Measurements from ENCODE around the gene HIVEP3.

DNA sequence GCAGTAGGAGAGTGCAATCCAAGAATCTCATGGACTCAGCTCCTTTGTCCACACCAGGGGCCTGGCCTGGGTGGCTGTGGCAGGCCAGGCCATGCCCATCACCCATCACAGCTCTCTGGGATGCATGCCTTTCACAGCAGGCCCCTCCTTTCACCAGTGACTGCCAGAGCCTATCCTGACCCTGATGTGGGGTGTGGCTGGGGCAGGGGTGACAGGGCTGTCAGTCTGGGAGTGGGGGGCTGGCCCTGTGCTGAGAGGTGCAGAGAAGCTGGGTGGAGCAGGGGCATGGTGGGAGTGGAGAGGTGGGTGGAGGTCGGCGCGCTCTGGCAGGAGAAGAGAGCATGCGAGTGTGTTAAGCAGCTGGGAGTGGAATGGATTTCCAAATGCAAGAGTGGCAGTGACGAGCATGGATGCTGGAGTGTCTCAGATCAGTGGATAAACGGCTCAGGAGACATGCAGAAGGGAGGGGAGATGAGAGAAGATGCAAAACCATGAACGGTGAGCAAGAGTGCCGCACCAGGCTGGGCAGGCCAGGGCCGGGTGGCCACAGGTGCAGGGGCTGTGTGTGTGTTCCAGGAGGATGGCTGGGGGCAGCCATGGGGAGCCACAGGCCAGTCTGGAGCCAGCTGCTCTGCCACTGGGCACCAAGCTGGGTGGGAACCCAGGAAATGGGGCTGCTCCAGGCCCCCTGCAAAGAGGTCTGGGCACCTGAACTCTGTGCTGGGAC is 394.6 kb downstream of the HIVEP3 start:
- TF ChIP-seq EZH2 (IDR thresholded peaks at IDR 0.05) (no peak), EZH2phosphoT487 (IDR thresholded peaks at IDR 0.05) (no peak)
- TF ChIP-seq, protein P1, sequence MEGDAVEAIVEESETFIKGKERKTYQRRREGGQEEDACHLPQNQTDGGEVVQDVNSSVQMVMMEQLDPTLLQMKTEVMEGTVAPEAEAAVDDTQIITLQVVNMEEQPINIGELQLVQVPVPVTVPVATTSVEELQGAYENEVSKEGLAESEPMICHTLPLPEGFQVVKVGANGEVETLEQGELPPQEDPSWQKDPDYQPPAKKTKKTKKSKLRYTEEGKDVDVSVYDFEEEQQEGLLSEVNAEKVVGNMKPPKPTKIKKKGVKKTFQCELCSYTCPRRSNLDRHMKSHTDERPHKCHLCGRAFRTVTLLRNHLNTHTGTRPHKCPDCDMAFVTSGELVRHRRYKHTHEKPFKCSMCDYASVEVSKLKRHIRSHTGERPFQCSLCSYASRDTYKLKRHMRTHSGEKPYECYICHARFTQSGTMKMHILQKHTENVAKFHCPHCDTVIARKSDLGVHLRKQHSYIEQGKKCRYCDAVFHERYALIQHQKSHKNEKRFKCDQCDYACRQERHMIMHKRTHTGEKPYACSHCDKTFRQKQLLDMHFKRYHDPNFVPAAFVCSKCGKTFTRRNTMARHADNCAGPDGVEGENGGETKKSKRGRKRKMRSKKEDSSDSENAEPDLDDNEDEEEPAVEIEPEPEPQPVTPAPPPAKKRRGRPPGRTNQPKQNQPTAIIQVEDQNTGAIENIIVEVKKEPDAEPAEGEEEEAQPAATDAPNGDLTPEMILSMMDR (IDR thresholded peaks at IDR 0.05), result no peak
